ENCODE data around the gene KIAA1210.
"Not testable (repeated sequence)": the region's sequence is repeated elsewhere in the genome, so short reads cannot be mapped to it uniquely, and the experiment has no call there.

KIAA1210 gene

GRCh38 chrX:119040432-119040831 is 87.2 kb downstream of the KIAA1210 start:
- DNase-seq (ENCODE audit: low read depth in 2 of 2): no peak

- no peak for DNase-seq (ENCODE audit: low read depth in 2 of 2)
These were observed 91.2 kb downstream of the KIAA1210 start for GRCh38 chrX:119036107-119037029.

- DNase-seq (ENCODE audit: low read depth in 2 of 2): no peak
These were observed 96.6 kb downstream of the KIAA1210 start for GRCh38 chrX:119030990-119031389.

- DNase-seq (ENCODE audit: low read depth in 2 of 2): not testable (repeated sequence)
These were observed 98.0 kb downstream of the KIAA1210 start for GRCh38 chrX:119029656-119030055.

- no peak for DNase-seq (ENCODE audit: low read depth in 2 of 2)
These were observed 98.8 kb downstream of the KIAA1210 start for GRCh38 chrX:119028733-119029330.
